Tibial artery (tissue), 4 donors: ENCODE data around the gene MLLT10.

Experiments
- DNase-seq, 2 donors: peaks; one replicate each; pipeline ENCODE4 v3.0.0-alpha.2; 2019
- H3K27ac ChIP-seq, 2 donors: fragments of 200-600 bp; sonication (generic) in 1 of 2; 1 replicate in 1 of 2; 2 replicates in 1 of 2; pipeline ENCODE4 v1.5.1; 2018 to 2019; ENCODE audit warnings: mild to moderate bottlenecking in 1 of 2
- H3K27me3 ChIP-seq, 2 donors: fragments of 200-600 bp; sonication (generic) in 1 of 2; one replicate each; pipeline versions ENCODE4 v1.5.1 to v1.6.0; 2016 to 2019
- H3K36me3 ChIP-seq, 3 donors: fragments of 200-600 bp; sonication (generic) in 2 of 3; one replicate each; pipeline ENCODE4 v1.5.1; 2016 to 2019; ENCODE audit warnings: mild to moderate bottlenecking in 2 of 3
- H3K4me1 ChIP-seq, 4 donors: fragments of 200-600 bp; sonication (generic) in 2 of 4; 1 replicate in 3 of 4; 2 replicates in 1 of 4; pipeline ENCODE4 v1.5.1; 2016 to 2019
- H3K4me3 ChIP-seq, 2 donors: fragments of 200-600 bp; sonication (generic) in 1 of 2; 1 replicate in 1 of 2; 2 replicates in 1 of 2; pipeline ENCODE4 v1.5.1; 2018 to 2019; ENCODE audit warnings: mild to moderate bottlenecking in 2 of 2
- H3K9me3 ChIP-seq, 3 donors: fragments of 200-600 bp; sonication (generic) in 1 of 3; one replicate each; pipeline ENCODE4 v1.5.1; 2016 to 2019
- CTCF ChIP-seq, 2 experiments: fragments of 200-600 bp in 1 of 2; fragments of 450-650 bp in 1 of 2; IDR thresholded peaks; one replicate each; pipeline ENCODE4 v1.5.1; 2017 to 2019; ENCODE audit warnings: antibody characterized with exemption in 2 of 2, mild to moderate bottlenecking in 1 of 2, moderate library complexity in 1 of 2
- intact Hi-C: fragments of 100-400 bp; cut with DNase I; formaldehyde crosslinking; loops from one replicate; pipeline ENCODE4 v1.15.0; 2023; ENCODE audit warnings: low total_unique reads

The MLLT10 gene

GRCh38 chr10:21502348-21502740 is 31.7 kb upstream of the MLLT10 start:
- Histone ChIP-seq H3K27me3 (peaks cover 0 to 25% of the 10 kb centered on the region in 2 donors), H3K4me3 (no peak overlapping the region), H3K36me3 (no peaks in the 10 kb centered on the region), H3K27ac (no peak overlapping the region), H3K9me3 (no peaks in the 10 kb centered on the region), H3K4me1 (peaks cover 0 to 4% (median 2%) of the 10 kb centered on the region in 4 donors)
- intact Hi-C loops: no loop called here
- no peak for DNase-seq
- TF ChIP-seq CTCF (IDR thresholded peaks at IDR 0.05): no peak

GRCh38 chr10:21503542-21503941 is 30.5 kb upstream of the MLLT10 start:
- Histone ChIP-seq H3K27me3 (peaks cover 0 to 26% of the 10 kb centered on the region in 2 donors), H3K36me3 (no peaks in the 10 kb centered on the region), H3K4me3 (no peak overlapping the region), H3K4me1 (no peaks in the 10 kb centered on the region), H3K9me3 (no peaks in the 10 kb centered on the region), H3K27ac (no peak overlapping the region)
- TF ChIP-seq CTCF (IDR thresholded peaks at IDR 0.05): no peak
- intact Hi-C loops: no loop called here
- DNase-seq: no peak

DNA sequence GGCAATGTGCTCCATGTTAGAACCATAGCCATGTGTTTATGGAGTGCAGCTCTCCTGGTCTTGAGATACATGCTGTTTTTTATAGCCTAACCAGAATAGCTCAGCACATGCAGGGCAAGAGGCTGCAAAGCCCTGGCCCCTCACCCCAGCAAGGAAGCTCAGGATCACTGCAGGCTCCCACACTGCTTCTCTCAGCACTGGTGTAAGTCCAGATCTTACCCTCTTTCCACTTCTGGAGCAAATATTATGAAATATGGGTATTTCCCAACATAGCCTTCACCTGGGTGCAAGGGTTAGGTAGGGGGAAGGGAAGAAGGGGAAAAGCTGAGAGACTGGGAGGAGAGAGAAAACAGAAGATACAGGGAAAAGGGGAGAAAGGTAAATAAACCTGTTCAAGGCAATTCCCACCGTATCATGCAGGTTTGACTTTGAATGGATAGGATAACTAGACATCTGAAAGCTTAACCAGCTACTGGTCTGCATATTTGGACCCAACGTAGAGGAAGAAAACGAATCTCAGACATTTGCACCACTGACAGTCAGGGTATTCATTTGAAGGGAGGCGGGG is 28.2 kb upstream of the MLLT10 start:
- Histone ChIP-seq H3K27me3 (peaks cover 0 to 24% of the 10 kb centered on the region in 2 donors), H3K36me3 (no peaks in the 10 kb centered on the region), H3K4me3 (no peak overlapping the region), H3K9me3 (no peaks in the 10 kb centered on the region), H3K4me1 (peaks cover 0 to 6% (median 5%) of the 10 kb centered on the region in 4 donors), H3K27ac (no peak overlapping the region)
- DNase-seq: no peak
- TF ChIP-seq CTCF (IDR thresholded peaks at IDR 0.05): no peak
- intact Hi-C loops: no loop called here

GRCh38 chr10:21506351-21506750 is 27.7 kb upstream of the MLLT10 start:
- no peak for TF ChIP-seq CTCF (IDR thresholded peaks at IDR 0.05)
- H3K36me3 ChIP-seq: no peaks in the 10 kb centered on the region
- H3K27ac ChIP-seq: no peak overlapping the region
- no peak overlapping the region for H3K4me3 ChIP-seq
- H3K27me3 ChIP-seq: peaks cover 0 to 22% of the 10 kb centered on the region in 2 donors
- DNase-seq: no peak
- intact Hi-C loops: no loop called here
- peaks cover 0 to 6% (median 5%) of the 10 kb centered on the region in 4 donors for H3K4me1 ChIP-seq
- no peaks in the 10 kb centered on the region for H3K9me3 ChIP-seq

DNA sequence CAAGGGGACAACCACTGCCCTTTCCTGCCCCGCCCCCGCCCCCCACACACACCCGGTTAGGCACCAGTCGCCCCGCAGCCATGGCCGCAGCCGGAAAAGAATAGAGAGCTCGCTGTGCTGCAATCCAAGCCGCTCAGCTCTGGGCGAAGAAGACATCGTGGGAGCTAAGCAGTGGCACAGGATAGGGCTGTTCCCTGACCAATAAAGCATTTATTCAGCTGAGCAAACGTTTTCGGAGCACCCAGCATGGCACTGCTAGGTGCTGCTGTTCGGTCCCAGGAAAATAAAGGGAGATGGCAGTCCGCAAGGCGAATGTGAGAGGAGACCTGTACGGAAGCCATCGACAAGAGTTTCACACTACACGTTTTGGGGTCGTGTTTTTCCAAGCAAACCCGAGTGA is 26.9 kb upstream of the MLLT10 start:
- Histone ChIP-seq H3K9me3 (no peaks in the 10 kb centered on the region), H3K27me3 (peaks cover 0 to 30% of the 10 kb centered on the region in 2 donors), H3K36me3 (no peaks in the 10 kb centered on the region), H3K4me1 (peaks cover 0 to 6% (median 5%) of the 10 kb centered on the region in 4 donors), H3K27ac (no peak overlapping the region), H3K4me3 (no peak overlapping the region)
- TF ChIP-seq CTCF (IDR thresholded peaks at IDR 0.05): no peak
- no peak for DNase-seq
- intact Hi-C loops: no loop called here
